Caki2 (cell line): Measurements from ENCODE around the gene HDGFL3. TPM values are rescaled to one million over a fixed set of nuclear protein-coding genes. Genes with fewer than 3 reads are reported as not detected.
A peak's percentile ranks its signal among the peaks of the same experiment; 100 is the strongest.
"Not testable (repeated sequence)": the region's sequence is repeated elsewhere in the genome, so short reads cannot be mapped to it uniquely, and the experiment has no call there.

Source experiments
- DNase-seq: peaks from one replicate; pipeline ENCODE4 v3.0.0-alpha.2; 2015; ENCODE audit warnings: low read depth
- in situ Hi-C: cut with HindIII; loops from 2 replicates; pipeline ENCODE4 v1.10.0; 2016; ENCODE audit warnings: low sequenced_read_pairs, low pct_unique_long_range_greater_than_20kb, mixed read lengths
- total RNA-seq: library from RNA; depleted of rRNA; stranded (reverse); fragments of >200 nt; shearing (Covaris generic); gene quantifications from 2 replicates; pipeline ENCODE4 v1.2.3, GENCODE V29; 2014; ENCODE audit warnings: low replicate concordance

HDGFL3 gene
- total RNA-seq, 1 experiment from 2014 or later = 23.9 TPM

DNA sequence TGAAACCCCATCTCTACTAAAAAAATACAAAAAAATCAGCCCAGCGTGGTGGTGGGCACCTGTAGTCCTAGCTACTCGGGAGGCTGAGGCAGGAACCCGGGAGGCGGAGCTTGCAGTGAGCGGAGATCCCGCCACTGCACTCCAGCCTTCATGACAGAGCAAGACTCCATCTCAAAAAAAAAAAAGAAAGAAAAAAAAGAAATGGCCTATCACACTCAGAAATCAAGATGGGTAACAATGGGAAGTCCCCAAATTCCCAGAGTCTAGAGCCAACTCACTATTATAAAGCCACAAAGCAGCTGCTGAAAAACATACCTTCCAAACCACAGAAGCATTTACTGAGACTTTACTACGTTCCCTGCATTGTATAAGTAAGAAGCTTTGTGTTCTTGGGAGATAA, 7.5 kb downstream of the HDGFL3 start:
- DNase-seq = peak; percentile 86
- in situ Hi-C loops = no loop called here

DNA sequence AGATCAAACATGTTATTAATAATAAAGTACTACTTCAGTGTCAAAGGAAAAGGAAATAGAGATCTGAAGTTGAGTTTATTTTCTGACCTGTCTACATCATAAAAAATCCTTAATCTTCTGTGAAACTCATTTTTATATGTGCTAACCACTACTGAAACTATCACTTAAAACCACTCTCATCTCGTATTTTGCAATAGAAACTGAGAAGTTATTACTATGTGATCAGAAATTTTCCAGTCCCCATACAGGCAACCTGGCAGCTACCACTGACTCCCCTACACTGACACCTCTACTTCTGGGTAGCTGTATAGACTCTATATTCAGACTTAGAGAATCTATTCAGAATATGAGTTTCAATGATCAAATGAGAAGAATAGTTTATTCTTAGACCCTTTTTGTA, 8.3 kb downstream of the HDGFL3 start:
- in situ Hi-C loops = no loop called here

GRCh38 chr15:83198476-83198875, 9.1 kb downstream of the HDGFL3 start:
- in situ Hi-C loops = no loop called here
- DNase-seq = no peak

More for the DNA sequence above, 8.3 kb downstream of the HDGFL3 start:
- no peak for DNase-seq

- DNase-seq = no peak
- in situ Hi-C loops = no loop called here
These were observed 13.1 kb downstream of the HDGFL3 start for GRCh38 chr15:83194528-83194927.

- in situ Hi-C loops = no loop called here
- DNase-seq = no peak
These were observed 13.9 kb downstream of the HDGFL3 start for GRCh38 chr15:83193721-83194120.

- no peak for DNase-seq
- in situ Hi-C loops = no loop called here
These were observed 14.9 kb downstream of the HDGFL3 start for GRCh38 chr15:83192742-83193141.

DNA sequence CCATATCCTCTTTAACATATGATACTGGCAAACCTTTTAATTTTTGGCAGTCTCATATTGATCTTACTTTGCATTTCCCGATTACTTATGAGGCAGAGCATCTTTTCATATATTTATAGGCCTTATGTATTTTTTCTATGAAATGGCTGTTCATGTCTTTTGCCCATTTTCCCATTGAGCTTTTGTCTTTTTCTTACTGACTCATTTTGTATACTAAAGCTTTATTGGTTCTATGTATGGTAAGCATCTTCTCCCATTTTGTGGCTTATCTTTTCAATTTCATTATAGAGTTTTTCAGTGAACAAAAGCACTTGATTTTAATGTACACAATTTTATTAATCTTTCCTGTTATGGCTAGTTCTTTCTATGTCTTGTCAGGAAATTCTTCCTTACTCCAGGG, 17.2 kb downstream of the HDGFL3 start:
- no peak for DNase-seq
- in situ Hi-C loops = no loop called here

- DNase-seq = no peak
- in situ Hi-C loops = no loop called here
These were observed 22.1 kb downstream of the HDGFL3 start for GRCh38 chr15:83185561-83185960.

DNA sequence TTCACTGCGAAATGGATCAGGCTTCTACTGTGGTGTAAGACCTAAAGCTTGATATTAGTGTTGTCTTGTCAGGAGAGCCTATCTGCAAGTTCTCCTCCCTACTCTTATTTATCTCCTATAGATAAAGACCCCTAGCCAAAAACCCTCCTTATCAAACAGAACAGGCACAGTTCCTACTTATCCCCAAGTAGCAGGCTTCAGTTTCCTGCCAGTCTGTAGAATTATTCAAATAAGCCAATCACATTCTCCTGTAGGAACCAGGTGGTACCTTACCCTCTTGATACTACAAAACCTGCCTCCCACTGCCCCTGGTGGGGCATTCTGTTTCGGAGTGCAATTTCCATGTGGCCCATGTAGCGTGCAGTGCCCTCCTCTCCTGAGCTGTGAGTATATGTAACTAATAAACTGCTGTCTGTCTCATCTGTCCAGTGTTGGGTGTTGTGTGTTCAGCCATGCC, 28.7 kb downstream of the HDGFL3 start:
- no peak for DNase-seq
- in situ Hi-C loops = no loop called here

DNA sequence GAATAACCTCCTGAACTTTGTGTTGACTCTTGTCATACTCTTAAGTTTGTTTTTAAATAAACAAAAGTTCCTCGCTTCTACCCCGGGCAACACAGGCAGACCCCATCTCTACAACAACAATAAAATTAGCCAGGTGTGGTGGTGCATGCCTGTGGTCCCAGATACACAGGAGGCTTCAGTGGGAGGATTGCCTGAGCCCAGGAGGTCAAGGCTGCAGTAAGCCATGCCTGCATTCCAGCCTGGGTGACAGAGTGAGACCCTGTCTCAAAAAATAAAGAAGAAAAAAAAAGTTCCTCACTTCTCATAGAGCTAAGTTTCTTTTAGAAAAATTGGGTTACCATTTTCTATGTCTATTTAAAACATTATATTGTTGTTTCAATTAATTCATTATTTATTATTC, 29.2 kb downstream of the HDGFL3 start:
- in situ Hi-C loops = no loop called here
- no peak for DNase-seq

DNA sequence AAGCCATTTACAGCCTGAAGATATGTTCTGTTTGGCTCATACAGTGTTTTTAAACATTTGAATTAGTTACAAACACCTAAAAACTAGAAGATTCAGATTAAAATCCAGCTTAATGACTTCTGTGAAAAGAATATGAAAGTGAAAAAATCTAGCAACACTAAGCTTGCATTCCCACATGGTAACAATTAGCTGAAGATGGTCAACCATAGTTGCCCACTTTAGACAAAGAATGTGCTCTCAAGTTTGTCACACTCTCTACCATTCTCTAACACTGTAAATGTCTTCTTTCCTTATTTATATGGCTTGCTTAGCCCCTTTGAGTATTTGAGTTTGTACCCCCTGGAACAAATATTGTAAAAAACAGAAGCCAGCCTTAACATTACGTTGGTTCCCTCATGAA, 32.7 kb downstream of the HDGFL3 start:
- DNase-seq = no peak
- in situ Hi-C loops = no loop called here

- DNase-seq = no peak
- in situ Hi-C loops = no loop called here
These were observed 37.0 kb downstream of the HDGFL3 start for GRCh38 chr15:83170474-83171165.

DNA sequence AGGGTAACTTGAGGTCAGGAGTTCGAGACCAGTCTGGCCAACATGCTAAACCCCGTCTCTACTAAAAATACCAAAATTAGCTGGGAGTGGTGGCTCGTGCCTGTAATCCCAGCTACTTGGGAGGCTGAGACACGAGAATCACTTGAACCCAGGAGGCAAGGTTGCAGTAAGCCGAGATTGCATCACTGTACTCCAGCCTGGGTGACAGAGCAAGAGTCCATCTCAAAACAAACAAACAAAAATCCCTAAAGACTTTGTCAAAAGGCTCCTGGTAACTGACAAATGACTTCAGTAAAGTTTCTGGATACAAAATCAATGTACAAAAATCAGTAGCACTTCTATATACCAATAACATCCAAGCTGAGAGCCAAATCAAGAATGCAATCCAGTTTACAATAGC, 38.0 kb downstream of the HDGFL3 start:
- in situ Hi-C loops, DNase-seq: not testable (repeated sequence)

- no peak for DNase-seq
- in situ Hi-C loops = no loop called here
These were observed 40.8 kb downstream of the HDGFL3 start for GRCh38 chr15:83166830-83167229.

DNA sequence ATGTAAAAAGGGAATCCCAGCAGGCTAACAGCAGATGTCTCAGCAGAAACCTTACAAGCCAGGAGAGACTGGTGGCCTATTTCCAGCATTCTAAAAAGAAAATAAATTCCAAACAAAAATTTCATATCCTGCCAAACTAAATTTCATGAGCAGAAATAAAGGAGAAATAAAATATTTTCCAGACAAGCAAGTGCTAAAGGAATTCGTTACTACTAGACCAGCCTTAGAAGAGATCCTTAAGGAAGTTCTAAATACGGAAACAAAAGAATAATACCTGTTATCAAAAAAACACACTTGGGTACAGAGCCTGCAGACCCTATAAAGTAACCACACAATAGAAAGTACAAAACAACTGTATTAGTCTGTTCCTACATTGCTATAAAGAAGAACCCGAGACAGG, 41.4 kb downstream of the HDGFL3 start:
- in situ Hi-C loops = no loop called here

GRCh38 chr15:83164771-83165404, 42.7 kb downstream of the HDGFL3 start:
- DNase-seq = no peak
- in situ Hi-C loops = no loop called here

More for the DNA sequence above, 41.4 kb downstream of the HDGFL3 start:
- no peak for DNase-seq

DNA sequence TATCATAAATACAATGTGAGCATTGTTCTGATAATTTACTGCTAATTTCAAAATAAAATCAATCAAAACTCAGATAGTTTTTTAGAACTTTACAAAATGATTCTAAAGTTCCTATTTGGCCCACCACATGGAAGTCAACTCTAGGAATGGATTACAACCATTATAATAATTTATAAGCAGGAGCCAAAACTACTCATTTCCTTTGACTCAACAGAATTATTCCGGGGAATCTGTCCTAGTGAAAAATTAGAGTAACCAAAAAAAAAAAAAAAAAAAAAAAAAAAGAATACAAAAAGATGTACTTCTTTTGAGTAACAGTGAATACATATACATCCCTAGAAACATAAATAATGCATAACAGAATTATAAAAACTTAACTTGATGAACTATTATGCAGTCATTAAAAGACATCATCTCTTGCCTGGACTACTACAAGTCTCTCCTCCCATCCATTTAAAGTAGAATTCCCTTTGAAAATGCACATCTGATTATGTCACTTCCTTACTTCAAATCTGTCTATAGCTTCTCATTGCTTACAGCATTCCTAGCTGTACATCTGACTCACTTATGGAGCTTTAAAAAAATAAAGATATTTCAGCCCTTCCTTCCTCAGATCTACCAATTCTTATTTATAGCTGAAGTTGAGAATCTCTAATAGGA, 43.4 kb downstream of the HDGFL3 start:
- in situ Hi-C loops = no loop called here
- DNase-seq = no peak

GRCh38 chr15:83163032-83163431, 44.6 kb downstream of the HDGFL3 start:
- in situ Hi-C loops = no loop called here
- no peak for DNase-seq

- in situ Hi-C loops = no loop called here
- DNase-seq = no peak
These were observed 46.9 kb downstream of the HDGFL3 start for GRCh38 chr15:83160741-83161140.
